Ramos (cell line): ENCODE measurements around the gene NLRP12.
"Not testable (repeated sequence)": the region's sequence is repeated elsewhere in the genome, so short reads cannot be mapped to it uniquely, and the experiment has no call there.

ENCODE experiments used
- in situ Hi-C: fragments of 300-500 bp; cut with MboI; formaldehyde crosslinking; loops from one replicate; pipeline ENCODE4 v1.14.3; 2022; ENCODE audit warnings: low sequenced_read_pairs; ENCODE audit not compliant: unreplicated experiment

Gene NLRP12

DNA sequence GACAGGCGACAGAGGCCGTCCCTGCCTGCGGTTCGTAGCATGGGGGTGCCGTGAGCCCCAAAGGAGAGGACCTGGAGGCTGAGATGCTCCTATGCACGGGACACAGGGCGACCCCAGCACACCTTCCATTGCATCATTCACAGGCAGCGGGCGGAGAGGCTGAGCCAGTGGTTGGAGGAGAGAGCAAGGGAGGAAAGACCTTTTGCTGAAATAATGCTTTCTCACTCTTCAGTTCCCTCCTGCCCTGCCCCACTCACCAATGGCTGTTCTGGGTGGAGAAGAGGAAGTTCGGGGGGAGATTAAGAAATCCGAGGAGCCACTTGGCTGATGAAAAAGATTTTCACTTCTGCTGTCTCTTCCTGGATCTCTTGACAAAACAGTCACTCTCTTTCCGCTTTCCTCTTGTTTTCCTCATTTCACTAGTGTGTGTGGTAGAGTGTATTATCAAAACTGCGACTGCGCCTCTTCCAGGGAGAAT lies at the start of gene NLRP12:
Gene NLRP12, minus strand, starts transcription at position 181 of the 478 bp plus-strand sequence. Its CDS starts 140 bp downstream, at position 41.
- in situ Hi-C loops, result no loop called here

- in situ Hi-C loops, result no loop called here
Measured at GRCh38 chr19:53872762-53873161, 48.6 kb upstream of the NLRP12 start.

- in situ Hi-C loops, result no loop called here
Measured at GRCh38 chr19:53871454-53871853, 47.3 kb upstream of the NLRP12 start.

DNA sequence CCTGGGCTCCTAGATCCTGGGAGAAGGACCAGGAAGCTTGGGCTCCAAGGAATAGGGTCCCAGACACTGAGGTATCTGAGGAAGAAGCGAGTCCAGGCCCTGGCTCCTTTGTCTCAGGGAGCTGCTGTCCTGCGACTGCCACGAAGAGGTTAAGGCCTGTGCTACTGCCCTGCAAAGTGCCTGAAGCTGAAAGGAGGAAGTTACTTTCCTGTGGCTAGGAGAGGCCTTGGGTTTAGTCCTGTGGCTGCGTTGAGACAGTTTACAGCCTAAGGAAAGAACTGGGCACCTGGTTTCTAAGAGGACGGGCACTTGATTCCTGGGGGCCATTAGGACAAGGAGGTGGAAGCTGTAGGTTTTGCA lies 46.4 kb upstream of the NLRP12 start:
- in situ Hi-C loops, result no loop called here

DNA sequence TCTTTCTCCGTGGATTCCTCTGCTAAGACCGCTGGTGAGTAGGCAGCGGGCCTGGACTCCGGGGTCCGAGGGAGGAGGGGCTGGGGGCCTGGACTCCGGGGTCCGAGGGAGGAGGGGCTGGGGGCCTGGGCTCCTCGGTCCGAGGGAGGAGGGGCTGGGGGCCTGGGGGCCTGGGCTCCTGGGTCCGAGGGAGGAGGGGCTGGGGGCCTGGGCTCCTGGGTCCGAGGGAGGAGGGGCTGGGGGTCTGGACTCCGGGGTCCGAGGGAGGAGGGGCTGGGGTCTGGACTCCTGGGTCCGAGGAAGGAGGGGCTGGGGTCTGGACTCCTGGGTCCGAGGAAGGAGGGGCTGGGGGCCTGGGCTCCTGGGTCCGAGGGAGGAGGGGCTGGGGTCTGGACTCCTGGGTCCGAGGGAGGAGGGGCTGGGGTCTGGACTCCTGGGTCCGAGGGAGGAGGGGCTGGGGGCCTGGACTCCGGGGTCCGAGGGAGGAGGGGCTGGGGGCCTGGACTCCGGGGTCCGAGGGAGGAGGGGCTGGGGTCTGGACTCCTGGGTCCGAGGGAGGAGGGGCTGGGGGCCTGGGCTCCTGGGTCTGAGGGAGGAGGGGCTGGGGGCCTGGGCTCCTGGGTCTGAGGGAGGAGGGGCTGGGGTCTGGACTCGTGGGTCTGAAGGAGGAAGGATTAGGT lies 45.8 kb upstream of the NLRP12 start:
- in situ Hi-C loops, result not testable (repeated sequence)

DNA sequence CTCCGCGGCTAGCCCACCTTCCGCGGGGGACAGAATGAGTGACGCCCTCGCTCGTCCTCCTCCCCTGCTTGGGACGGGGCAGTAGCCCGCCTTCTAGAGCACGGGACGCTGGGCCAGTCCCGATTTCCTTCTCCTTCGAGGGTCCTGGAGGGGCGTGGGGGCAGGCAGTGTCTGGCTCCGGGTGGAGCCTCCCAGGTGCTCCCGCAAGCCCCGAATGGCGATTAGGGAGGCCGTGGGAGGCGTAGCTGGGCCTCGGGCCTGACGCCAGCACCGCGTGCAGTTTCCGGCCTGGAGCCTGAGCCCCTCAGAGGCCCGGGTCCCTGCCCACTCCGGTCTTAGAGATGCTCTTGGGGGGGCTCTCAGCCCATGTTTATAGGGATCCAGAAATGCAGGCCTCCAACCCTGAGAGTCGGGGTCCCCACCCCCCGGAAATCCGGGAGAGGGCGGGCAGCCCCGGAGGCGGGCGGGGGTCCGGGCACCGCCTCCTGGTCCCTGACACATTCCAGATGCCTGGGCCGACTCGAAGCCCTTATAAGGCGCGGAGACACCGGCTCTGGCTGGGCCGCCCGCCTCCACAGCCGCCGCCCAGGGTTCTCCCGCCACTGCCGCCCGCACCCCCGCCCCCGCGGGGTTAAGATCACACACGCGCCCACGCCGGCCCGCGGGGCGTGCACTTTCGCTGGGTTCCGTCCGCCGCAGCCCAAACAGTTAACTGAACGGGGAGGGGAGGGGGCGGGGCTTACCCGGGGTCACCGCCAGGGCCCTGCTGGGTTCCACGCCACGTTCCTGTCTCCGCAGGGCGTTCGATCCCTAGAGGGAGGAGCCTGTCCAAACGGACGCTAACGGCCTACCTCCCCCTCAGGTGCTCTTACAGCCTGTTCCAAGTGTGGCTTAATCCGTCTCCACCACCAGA lies 45.0 kb upstream of the NLRP12 start:
- in situ Hi-C loops, result no loop called here

GRCh38 chr19:53868091-53868891 lies 44.2 kb upstream of the NLRP12 start:
- in situ Hi-C loops, result no loop called here

- in situ Hi-C loops, result no loop called here
Measured at GRCh38 chr19:53867225-53868090, 43.3 kb upstream of the NLRP12 start, which contains the start of gene MYADM. Gene MYADM, plus strand, starts transcription at chr19:53867883. Its CDS starts 5,647 bp downstream, at chr19:53873530.

DNA sequence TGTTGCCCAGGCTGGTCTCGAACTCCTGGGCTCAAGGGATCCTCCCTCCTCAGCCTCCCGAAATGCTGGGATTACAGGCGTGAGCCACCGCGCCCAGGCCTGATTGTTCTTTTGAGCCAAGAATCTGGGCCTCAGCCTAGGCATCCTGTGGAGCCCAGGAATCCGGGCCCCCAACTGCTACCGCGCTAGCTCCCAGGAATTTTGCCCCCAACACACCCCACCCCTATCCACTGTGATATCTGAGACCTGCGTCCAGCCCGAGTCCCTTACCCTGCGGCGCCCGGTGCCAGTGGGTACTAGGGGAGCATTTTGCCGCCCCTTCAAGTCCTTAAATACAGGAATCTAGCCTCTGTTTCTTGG lies 42.7 kb upstream of the NLRP12 start:
- in situ Hi-C loops, result no loop called here

- in situ Hi-C loops, result no loop called here
Measured at GRCh38 chr19:53865918-53866864, 42.1 kb upstream of the NLRP12 start.

DNA sequence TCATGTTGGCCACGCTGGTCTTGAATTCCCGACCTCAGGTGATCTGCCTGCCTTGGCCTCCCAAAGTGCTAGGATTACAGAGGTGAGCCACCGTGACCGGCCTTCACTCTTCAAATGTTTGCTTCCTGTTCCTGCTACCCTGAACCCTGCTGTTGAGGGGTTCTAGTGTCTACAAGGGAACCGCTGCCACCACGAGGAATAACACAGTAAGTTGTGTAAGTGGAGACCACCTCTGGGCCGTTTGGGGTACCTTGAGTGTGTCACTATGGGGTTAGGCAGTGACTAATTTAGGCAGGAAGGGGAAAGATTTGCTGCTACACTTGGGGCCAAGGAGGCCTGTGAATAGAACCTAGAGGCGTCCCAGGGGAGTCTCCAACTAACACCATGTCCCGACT lies 41.4 kb upstream of the NLRP12 start:
- in situ Hi-C loops, result no loop called here

DNA sequence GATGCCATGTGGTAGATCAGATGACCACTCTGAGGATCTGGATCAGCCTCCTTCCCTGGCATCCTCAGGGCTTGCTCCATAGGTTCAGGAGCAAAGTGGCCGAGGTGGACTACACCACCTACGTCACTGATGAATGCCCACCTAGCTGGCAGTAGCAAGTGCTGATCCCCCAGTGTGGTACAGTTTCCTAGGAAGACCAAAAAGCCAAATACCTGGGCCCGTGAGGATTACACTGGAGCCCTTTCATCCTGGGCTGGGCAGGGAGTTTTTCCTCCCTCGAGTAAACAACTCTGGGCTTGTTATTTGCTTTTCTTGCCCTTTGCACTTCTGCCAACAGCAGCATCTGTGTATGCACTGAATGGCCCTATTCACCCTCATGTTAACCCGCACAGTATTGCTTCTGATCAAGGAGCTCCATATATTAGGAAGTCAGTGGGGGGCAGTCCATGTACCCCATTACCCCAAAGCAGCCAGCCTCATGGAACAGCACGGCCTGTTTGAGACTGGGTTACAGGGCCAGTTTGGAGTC lies 40.3 kb upstream of the NLRP12 start:
- in situ Hi-C loops, result no loop called here

DNA sequence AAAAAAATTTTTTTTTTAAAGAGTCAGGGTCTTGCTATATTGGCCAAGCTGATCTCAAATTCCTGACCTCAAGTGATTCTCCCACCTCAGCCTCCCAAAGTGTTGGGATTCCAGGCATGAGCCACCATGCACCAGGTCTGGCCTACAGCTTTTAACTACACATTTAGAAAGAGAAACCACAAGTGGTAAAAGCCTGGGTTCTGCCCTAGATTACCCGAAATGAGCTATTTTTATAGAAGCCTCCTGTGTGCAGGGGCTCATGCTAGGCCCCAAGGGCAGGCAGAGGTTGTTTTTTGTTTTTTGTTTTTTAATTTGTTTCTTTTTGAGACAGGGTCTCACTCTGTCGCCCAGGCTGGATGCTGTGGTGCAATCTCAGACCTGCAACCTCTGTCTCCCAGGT lies 29.6 kb upstream of the NLRP12 start:
- in situ Hi-C loops, result no loop called here

- in situ Hi-C loops, result loop anchor here (25.0 kb wide), 1 partner anchor 388 kb away; the partner anchor contains the start of gene LILRA6
Measured at GRCh38 chr19:53849237-53849676, 25.1 kb upstream of the NLRP12 start.

- in situ Hi-C loops, result loop anchor here (25.0 kb wide), 1 partner anchor 390 kb away; the partner anchor contains the start of gene LILRA6
Measured at GRCh38 chr19:53847555-53847954, 23.4 kb upstream of the NLRP12 start.

DNA sequence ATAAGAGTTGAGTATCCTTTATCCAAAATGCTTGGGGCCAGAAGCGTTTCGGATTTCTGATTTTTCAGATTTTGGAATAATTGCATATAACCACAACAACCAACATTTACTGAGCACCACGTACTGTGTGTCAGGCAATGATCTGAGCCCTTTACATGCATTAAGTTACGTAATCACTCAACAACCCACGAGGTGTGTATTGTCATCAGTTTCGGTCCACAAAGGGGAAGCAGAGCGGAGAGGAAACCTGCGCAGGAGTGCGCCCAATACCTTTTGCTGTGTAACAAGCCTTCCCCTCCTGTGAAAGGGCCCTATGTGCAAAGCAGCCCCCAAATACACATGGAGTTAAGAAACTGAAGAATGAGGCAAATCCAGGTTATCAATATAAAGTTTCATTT lies 20.7 kb upstream of the NLRP12 start:
- in situ Hi-C loops, result loop anchor here (25.0 kb wide), 1 partner anchor 392 kb away; the partner anchor contains the start of gene LILRA6

DNA sequence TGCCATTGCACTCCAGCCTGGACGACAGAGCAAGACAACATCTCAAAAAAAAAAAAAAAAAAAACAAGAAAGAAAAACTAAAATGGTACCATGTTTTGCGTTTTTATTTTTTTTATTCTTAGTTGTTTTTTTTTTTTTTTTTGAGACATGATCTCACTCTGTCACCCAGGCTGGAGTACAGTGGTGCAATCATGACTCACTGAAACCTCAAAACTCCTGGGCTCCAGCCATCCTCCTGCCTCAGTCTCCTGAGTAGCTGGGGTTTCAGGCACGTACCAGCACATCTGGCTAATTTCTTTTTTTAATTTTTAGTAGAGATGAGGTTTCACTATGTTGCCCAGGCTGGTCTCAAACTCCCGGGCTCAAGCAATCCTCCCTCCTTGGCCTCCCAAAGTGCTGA lies 16.8 kb upstream of the NLRP12 start:
- in situ Hi-C loops, result loop anchor here (25.0 kb wide), 1 partner anchor 396 kb away; the partner anchor contains the start of gene LILRA6

GRCh38 chr19:53840241-53840640 lies 16.1 kb upstream of the NLRP12 start:
- in situ Hi-C loops, result loop anchor here (25.0 kb wide), 1 partner anchor 397 kb away; the partner anchor contains the start of gene LILRA6
